GM19023 (cell line): ENCODE measurements around the gene DAZ3.
"Not testable (repeated sequence)": the region's sequence is repeated elsewhere in the genome, so short reads cannot be mapped to it uniquely, and the experiment has no call there.

ENCODE experiments used
- ATAC-seq: cut with Tn5 transposase; IDR thresholded peaks from one replicate; pipeline ENCODE4 v1.9.1; 2021; ENCODE audit warnings: mild to moderate bottlenecking, moderate library complexity; ENCODE audit not compliant: unreplicated experiment

Gene DAZ3, protein sequence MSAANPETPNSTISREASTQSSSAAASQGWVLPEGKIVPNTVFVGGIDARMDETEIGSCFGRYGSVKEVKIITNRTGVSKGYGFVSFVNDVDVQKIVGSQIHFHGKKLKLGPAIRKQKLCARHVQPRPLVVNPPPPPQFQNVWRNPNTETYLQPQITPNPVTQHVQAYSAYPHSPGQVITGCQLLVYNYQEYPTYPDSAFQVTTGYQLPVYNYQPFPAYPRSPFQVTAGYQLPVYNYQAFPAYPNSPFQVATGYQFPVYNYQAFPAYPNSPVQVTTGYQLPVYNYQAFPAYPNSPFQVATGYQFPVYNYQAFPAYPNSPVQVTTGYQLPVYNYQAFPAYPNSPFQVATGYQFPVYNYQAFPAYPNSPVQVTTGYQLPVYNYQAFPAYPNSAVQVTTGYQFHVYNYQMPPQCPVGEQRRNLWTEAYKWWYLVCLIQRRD

DNA sequence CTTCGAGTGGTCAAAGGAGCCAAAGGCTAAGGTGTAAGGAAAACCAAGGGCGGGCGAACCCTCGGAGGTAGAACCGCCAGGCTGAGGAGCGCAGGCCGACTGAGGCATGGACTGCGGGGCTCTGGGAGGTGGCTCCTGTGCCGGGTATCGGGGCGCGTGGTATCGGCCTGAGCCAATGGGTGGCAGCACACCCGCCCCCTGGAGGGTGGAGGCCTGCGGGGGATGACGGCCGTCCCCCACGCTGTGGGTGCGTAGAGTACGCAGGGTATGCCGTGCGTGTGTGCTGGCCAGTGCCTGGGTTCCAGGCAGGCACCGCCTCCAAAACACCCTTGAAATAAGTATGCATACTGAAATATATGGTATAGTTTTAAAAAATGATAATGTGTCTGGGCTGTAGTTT is at the start of gene DAZ3:
Gene DAZ3, minus strand, starts transcription at position 101 of the 400 bp plus-strand sequence. CDS start 208 bp downstream, outside the sequence.
- ATAC-seq, result not testable (repeated sequence)

DNA sequence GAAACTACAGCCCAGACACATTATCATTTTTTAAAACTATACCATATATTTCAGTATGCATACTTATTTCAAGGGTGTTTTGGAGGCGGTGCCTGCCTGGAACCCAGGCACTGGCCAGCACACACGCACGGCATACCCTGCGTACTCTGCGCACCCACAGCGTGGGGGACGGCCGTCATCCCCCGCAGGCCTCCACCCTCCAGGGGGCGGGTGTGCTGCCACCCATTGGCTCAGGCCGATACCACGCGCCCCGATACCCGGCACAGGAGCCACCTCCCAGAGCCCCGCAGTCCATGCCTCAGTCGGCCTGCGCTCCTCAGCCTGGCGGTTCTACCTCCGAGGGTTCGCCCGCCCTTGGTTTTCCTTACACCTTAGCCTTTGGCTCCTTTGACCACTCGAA is 20.4 kb upstream of the DAZ3 start, which contains the start of gene DAZ4:
Gene DAZ4, plus strand, starts transcription at position 301 of the 400 bp plus-strand sequence. CDS start 208 bp downstream, outside the sequence.
- not testable (repeated sequence) for ATAC-seq

DNA sequence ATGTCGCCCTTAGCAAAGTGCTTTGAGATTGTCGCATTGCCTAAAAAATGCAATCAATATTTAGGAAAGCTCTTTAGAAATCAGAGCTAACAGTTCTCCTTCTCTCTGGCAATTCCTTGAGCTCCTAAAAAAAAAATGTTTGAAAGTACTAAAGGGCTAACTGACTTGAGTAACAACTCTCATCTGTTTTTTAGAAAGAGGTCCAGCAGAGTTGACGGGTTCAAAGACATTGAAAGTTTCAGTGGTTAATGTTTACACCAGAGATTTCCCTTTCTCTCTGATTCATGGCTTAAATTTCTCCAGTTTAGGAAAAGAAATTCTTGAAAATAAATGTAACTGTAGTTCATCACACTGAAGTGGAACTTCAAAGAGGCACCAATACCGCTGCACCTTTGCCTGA is 11.9 kb upstream of the DAZ3 start:
- ATAC-seq, result not testable (repeated sequence)

DNA sequence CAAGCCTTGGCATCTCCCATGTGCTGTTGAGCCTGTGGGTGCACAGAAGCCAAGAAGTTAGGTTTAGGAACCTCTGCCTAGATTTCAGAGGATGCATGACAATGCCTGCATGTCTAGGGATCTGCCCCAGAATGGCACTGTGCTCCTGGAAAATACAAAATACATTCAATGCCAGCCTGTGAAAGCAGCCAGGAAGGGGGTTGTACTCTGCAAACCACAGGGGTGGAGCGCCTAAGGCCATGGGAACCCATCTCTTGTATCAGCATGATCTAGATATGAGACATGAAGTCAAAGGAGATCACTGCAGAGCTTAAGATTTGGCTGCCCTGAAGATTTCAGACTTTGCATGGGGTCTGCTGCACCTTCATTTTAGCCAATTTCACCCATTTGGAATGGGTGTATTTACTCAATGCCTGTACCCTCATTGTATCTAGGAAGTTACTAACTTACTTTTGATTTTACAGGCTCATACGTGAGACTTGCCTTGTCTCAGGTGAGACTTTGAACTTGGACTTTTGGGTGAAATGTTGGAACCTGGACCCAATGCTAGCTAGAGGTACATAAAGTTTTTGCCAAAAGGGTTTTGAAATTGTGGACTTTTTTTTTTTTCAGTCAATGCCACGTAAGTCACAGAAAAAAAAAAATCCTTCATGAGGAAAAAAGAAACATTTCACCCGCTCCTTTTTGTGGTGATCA is 11.1 kb upstream of the DAZ3 start:
- not testable (repeated sequence) for ATAC-seq

DNA sequence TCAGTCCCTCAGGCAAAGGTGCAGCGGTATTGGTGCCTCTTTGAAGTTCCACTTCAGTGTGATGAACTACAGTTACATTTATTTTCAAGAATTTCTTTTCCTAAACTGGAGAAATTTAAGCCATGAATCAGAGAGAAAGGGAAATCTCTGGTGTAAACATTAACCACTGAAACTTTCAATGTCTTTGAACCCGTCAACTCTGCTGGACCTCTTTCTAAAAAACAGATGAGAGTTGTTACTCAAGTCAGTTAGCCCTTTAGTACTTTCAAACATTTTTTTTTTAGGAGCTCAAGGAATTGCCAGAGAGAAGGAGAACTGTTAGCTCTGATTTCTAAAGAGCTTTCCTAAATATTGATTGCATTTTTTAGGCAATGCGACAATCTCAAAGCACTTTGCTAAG is 8.6 kb upstream of the DAZ3 start:
- not testable (repeated sequence) for ATAC-seq
